Calu3 (cell line): ENCODE results near the gene CLDN12. TPM values are rescaled to one million over a fixed set of nuclear protein-coding genes. Genes with fewer than 3 reads are reported as not detected.
A peak's percentile ranks its signal among the peaks of the same experiment; 100 is the strongest.

Source experiments
- Bru-seq: library from RNA; stranded (reverse); fragments of 400-500 nt; gene quantifications from one replicate; lab custom pipeline; 2021; lab: Mats Ljungman, UMichigan
- BruChase-seq, 2 experiments: library from RNA; stranded (reverse); fragments of 400-500 nt; gene quantifications; one replicate each; lab custom pipeline; 2021; lab: Mats Ljungman, UMichigan
- BruUV-seq: library from RNA; stranded (reverse); fragments of 400-500 nt; replicated peaks from 2 replicates; lab custom pipeline; 2021; lab: Mats Ljungman, UMichigan
- CTCF ChIA-PET: fragments of 300-600 bp; sonication (Branson Sonifier 250); formaldehyde crosslinking; loops from one replicate; lab custom pipeline; 2022; ENCODE audit warnings: antibody characterized with exemption; lab: Charles Lee
- DNase-seq: peaks from one replicate; pipeline ENCODE4 v3.0.0; 2022
- H3K27ac Mint-ChIP-seq: one replicate; pipeline ENCODE4 v1.8.0; 2022; ENCODE audit warnings: mixed read lengths; ENCODE audit not compliant: unreplicated experiment
- H3K27me3 Mint-ChIP-seq: one replicate; pipeline ENCODE4 v1.8.0; 2022; ENCODE audit warnings: mixed read lengths; ENCODE audit not compliant: unreplicated experiment
- H3K36me3 Mint-ChIP-seq: one replicate; pipeline ENCODE4 v1.8.0; 2022; ENCODE audit warnings: mild to moderate bottlenecking, moderate library complexity, mixed read lengths; ENCODE audit not compliant: insufficient read depth, unreplicated experiment
- H3K4me1 Mint-ChIP-seq: one replicate; pipeline ENCODE4 v1.8.0; 2022; ENCODE audit warnings: mild to moderate bottlenecking, low read depth, mixed read lengths; ENCODE audit not compliant: unreplicated experiment
- H3K4me3 Mint-ChIP-seq: one replicate; pipeline ENCODE4 v1.8.0; 2022; ENCODE audit warnings: mild to moderate bottlenecking, low read depth, moderate library complexity, mixed read lengths; ENCODE audit not compliant: unreplicated experiment
- H3K9me3 Mint-ChIP-seq: one replicate; pipeline ENCODE4 v1.8.0; 2022; ENCODE audit warnings: low read depth, mixed read lengths; ENCODE audit not compliant: unreplicated experiment
- intact Hi-C: fragments of 100-400 bp; cut with micrococcal nuclease; formaldehyde crosslinking; loops from one replicate; pipeline ENCODE4 v1.10.0; 2022; ENCODE audit not compliant: unreplicated experiment
- long read RNA-seq: library from polyadenylated mRNA; stranded (forward); transcript quantifications from one replicate; pipeline ENCODE4 v2.0.0, GENCODE V29; 2022
- total RNA-seq: library from RNA; stranded (reverse); gene quantifications from 2 replicates; pipeline ENCODE4 v1.2.3, GENCODE V29; 2022
- TF ChIP-seq, protein P1 (sequence below): fragments of 200-600 bp; IDR thresholded peaks from one replicate; pipeline ENCODE4 v1.8.0; 2022; ENCODE audit warnings: antibody characterized with exemption; ENCODE audit not compliant: unreplicated experiment

Gene CLDN12
- 37.3 and 42.5 TPM in 2 replicates for total RNA-seq
- Bru-seq, nascent RNA = percentile 82 among the genes with signal in this experiment
- percentile 97 among the genes with signal in this experiment for BruChase-seq, experiment 1, labeled RNA remaining after a 6-hour chase
- BruChase-seq, experiment 2, labeled RNA remaining after a 2-hour chase = percentile 97 among the genes with signal in this experiment
- long read RNA-seq, transcript CLDN12-201 (3 exons, 3,565 nt) = major isoform, 16 of 25 reads
- long read RNA-seq, partial matches to known transcripts = 1 of 25 reads
- long read RNA-seq, other reads (novel, unspliced or antisense) = 5 of 25 reads

DNA sequence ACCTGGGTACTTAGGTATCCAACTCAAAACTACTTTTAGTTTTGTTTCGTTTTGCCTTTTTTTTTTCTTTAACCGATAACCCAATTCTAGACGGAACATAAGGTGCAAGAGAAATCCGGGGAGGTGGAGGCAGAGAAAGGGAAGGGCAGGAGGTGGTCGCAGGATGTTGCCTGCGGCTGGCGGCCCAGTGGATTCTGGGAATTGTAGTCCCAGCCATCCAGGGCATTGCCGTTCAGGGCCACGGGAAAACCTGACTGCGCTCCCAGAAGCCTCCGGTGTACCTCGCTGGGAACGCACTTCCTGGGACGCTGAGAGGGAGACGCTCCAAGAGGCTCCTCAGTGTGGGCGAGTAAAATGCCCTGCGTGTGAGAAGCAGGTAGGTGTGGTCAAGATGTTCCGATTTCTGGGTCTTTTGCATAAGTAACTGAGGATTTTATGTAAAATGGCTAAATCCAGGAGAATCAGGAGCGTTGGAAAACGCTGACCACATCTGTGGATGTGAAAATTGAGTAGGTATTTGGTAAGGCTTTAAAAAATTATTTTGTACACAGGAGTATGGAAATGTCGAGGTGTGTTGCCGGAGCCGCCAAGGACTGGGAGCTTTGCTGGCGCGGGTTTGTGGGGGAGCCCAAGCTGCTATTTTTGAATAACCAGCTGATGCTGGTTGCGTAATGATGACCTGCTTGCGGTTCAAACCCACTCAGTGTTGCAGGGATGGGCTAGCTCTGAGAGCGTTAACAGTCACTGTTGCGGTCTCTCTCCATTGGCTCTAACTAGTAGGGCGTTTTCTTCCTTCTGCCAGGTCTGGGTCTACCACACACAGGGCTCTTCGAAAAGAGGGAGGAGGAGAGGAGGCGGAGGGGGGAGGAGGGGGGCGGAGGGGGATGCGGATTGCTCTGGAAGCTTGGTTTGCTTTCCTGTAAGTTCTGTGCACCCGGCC lies at the start of gene CLDN12:
CLDN12 (plus strand) TSS at position 288 of the 940 bp plus-strand sequence. CDS start 9,216 bp downstream, outside the sequence.
- CTCF ChIA-PET = interaction anchor here (0.8 kb wide), 1 partner anchor 20 kb away, joined by 3 read pairs; no protein-coding TSS in a partner anchor
- BruUV-seq = TSS peak; percentile 55
- intact Hi-C loops = no loop called here
- H3K9me3 Mint-ChIP-seq = peaks cover 2% of the 10 kb centered on the region
- peak; percentile 79 for DNase-seq
- H3K4me3 Mint-ChIP-seq = peak within 1 kb of the TSS; percentile 85
- H3K27ac Mint-ChIP-seq = peak within 1 kb of the TSS; percentile 94
- H3K4me1 Mint-ChIP-seq = peaks cover 9% of the 10 kb centered on the region
- TF ChIP-seq, protein P1, sequence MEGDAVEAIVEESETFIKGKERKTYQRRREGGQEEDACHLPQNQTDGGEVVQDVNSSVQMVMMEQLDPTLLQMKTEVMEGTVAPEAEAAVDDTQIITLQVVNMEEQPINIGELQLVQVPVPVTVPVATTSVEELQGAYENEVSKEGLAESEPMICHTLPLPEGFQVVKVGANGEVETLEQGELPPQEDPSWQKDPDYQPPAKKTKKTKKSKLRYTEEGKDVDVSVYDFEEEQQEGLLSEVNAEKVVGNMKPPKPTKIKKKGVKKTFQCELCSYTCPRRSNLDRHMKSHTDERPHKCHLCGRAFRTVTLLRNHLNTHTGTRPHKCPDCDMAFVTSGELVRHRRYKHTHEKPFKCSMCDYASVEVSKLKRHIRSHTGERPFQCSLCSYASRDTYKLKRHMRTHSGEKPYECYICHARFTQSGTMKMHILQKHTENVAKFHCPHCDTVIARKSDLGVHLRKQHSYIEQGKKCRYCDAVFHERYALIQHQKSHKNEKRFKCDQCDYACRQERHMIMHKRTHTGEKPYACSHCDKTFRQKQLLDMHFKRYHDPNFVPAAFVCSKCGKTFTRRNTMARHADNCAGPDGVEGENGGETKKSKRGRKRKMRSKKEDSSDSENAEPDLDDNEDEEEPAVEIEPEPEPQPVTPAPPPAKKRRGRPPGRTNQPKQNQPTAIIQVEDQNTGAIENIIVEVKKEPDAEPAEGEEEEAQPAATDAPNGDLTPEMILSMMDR = no peak
- H3K36me3 Mint-ChIP-seq = peaks cover 11% of the 10 kb centered on the region
- H3K27me3 Mint-ChIP-seq = no peaks in the 10 kb centered on the region

DNA sequence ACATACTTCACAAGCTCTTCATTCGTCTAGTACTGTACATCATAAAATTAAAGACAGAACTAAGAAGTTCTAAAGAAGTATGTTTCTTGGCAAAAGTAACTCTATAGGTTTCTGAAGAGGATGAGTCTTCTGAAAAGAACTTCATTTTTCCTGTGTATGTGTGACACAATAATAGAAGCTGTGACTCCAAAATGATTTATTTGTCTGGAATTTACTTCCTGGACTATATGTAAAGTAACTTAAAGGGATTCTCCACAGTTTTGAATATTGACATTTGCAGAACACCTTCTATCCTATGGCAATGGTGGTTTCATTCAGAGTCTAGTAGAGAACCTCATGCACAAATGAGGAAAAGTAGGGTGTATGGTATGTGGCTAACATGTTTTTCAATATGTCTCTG lies 19.8 kb upstream of the CLDN12 start:
- BruUV-seq = no TSS peak
- CTCF ChIA-PET = interaction anchor here (0.9 to 1.2 kb wide), 2 partner anchors 20 to 170 kb away, joined by 3 read pairs; partner anchors contain the start of gene CLDN12
- H3K27me3 Mint-ChIP-seq = no peaks in the 10 kb centered on the region
- peak overlapping the region; percentile 9 for H3K4me3 Mint-ChIP-seq
- H3K9me3 Mint-ChIP-seq = peaks cover 2% of the 10 kb centered on the region
- no peak overlapping the region for H3K27ac Mint-ChIP-seq
- peaks cover 21% of the 10 kb centered on the region for H3K36me3 Mint-ChIP-seq
- TF ChIP-seq, protein P1 = no peak
- intact Hi-C loops = no loop called here
- DNase-seq = no peak
- no peaks in the 10 kb centered on the region for H3K4me1 Mint-ChIP-seq

DNA sequence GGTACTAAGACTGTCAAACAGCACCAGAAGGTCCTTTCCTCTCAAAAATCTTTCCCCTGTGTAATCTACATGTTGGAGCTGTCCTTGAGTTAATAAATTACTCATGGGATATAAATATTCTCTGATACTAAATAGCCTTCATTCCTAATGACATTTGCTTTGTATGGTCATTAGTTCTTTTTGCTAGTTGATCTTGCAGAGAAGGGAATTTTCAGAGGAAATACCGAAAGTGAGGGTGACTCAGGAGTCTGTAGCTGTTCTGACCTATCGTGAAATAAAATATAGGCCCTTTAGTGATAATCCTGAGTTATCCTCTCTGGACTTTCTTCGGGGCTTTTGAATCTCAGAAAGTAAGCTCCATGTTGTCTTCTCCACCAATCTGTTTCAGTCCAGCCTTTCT lies 19.4 kb upstream of the CLDN12 start:
- Mint-ChIP-seq H3K36me3 (peaks cover 21% of the 10 kb centered on the region), H3K4me1 (no peaks in the 10 kb centered on the region), H3K4me3 (peak overlapping the region; percentile 9), H3K9me3 (peaks cover 2% of the 10 kb centered on the region), H3K27me3 (no peaks in the 10 kb centered on the region), H3K27ac (peak overlapping the region; percentile 56)
- BruUV-seq = no TSS peak
- CTCF ChIA-PET = interaction anchor here (0.9 to 1.2 kb wide), 2 partner anchors 20 to 171 kb away, joined by 3 read pairs; partner anchors contain the start of gene CLDN12
- intact Hi-C loops = no loop called here
- TF ChIP-seq, protein P1 = no peak
- DNase-seq = no peak

DNA sequence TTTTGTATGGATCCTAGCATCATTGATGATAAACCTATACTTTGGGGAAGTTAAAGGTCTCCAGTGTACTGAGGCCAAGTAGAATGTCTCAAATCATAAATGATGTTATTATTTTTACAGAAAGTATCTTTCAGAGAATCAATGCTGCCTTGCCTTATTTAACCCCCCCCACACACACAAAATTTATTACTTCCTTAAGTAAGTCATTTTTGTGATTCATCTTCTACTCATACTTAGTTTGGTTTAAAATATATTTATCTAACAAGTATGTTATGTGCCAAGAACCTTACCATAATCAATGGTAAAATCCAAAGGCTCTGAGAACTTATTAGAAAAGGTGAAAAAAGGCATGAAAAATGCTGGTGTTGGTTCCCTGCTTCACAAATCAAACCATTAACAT lies 18.8 kb upstream of the CLDN12 start:
- no peaks in the 10 kb centered on the region for H3K9me3 Mint-ChIP-seq
- no peaks in the 10 kb centered on the region for H3K27me3 Mint-ChIP-seq
- BruUV-seq = no TSS peak
- no peaks in the 10 kb centered on the region for H3K4me1 Mint-ChIP-seq
- intact Hi-C loops = no loop called here
- CTCF ChIA-PET = interaction anchor here (1.2 kb wide), 1 partner anchor 19 kb away, joined by 3 read pairs; the partner anchor contains the start of gene CLDN12
- peak overlapping the region; percentile 56 for H3K27ac Mint-ChIP-seq
- DNase-seq = no peak
- TF ChIP-seq, protein P1 = no peak
- H3K4me3 Mint-ChIP-seq = no peak overlapping the region
- peaks cover 18% of the 10 kb centered on the region for H3K36me3 Mint-ChIP-seq
